ENCODE measurements around the gene CALU. TPM values are rescaled to one million over a fixed set of nuclear protein-coding genes. Genes with fewer than 3 reads are reported as not detected.

Gene CALU
- polyA plus RNA-seq, 4 donors, result 6.0 to 75.3 (median 23.9) TPM

GRCh38 chr7:128744366-128744905, 5.3 kb downstream of the CALU start:
- FAIRE-seq, result no peak

GRCh38 chr7:128745706-128746105, 6.5 kb downstream of the CALU start:
- WGBS, 3 donors, result 67 to 84% (median 76%) methylated on average over 1 of the region's 1 CpG
- Histone ChIP-seq H3K27ac (ENCODE audit: low read depth in 1 of 3, low read length in 2 of 3) (no peak overlapping the region), H3K27me3 (ENCODE audit: control insufficient read depth in 3 of 3, insufficient read depth in 3 of 3, low read length in 3 of 3) (no peaks in the 10 kb centered on the region), H3K36me3 (ENCODE audit: control insufficient read depth in 3 of 3, insufficient read depth in 2 of 3, low read depth in 1 of 3, low read length in 3 of 3) (peaks cover 5 to 14% (median 6%) of the 10 kb centered on the region in 3 donors), H3K9me3 (ENCODE audit: control insufficient read depth in 2 of 2, insufficient read depth in 1 of 2, low read depth in 1 of 2, low read length in 1 of 2) (no peaks in the 10 kb centered on the region), H3K4me3 (ENCODE audit: low read depth in 1 of 3, low read length in 3 of 3) (no peak overlapping the region), H3K4me1 (ENCODE audit: control insufficient read depth in 3 of 3, insufficient read depth in 2 of 3, low read depth in 1 of 3, low read length in 2 of 3) (peaks cover 2 to 6% (median 5%) of the 10 kb centered on the region in 3 donors)
- DNase-seq, result no peak
- FAIRE-seq, result no peak

More at GRCh38 chr7:128744366-128744905, 5.3 kb downstream of the CALU start:
- H3K27ac ChIP-seq (ENCODE audit: low read depth in 1 of 3, low read length in 2 of 3), result no peak overlapping the region
- DNase-seq, result no peak
- H3K9me3 ChIP-seq (ENCODE audit: control insufficient read depth in 2 of 2, insufficient read depth in 1 of 2, low read depth in 1 of 2, low read length in 1 of 2), result no peaks in the 10 kb centered on the region
- no peaks in the 10 kb centered on the region for H3K27me3 ChIP-seq (ENCODE audit: control insufficient read depth in 3 of 3, insufficient read depth in 3 of 3, low read length in 3 of 3)
- H3K36me3 ChIP-seq (ENCODE audit: control insufficient read depth in 3 of 3, insufficient read depth in 2 of 3, low read depth in 1 of 3, low read length in 3 of 3), result peaks cover 5 to 10% (median 6%) of the 10 kb centered on the region in 3 donors
- WGBS, 3 donors, result 51 to 64% (median 59%) methylated on average over 2 of the region's 2 CpGs
- H3K4me1 ChIP-seq (ENCODE audit: control insufficient read depth in 3 of 3, insufficient read depth in 2 of 3, low read depth in 1 of 3, low read length in 2 of 3), result peaks cover 2 to 13% (median 10%) of the 10 kb centered on the region in 3 donors
- H3K4me3 ChIP-seq (ENCODE audit: low read depth in 1 of 3, low read length in 3 of 3), result no peak overlapping the region

GRCh38 chr7:128747327-128748079, 8.3 kb downstream of the CALU start:
- no peak overlapping the region for H3K27ac ChIP-seq (ENCODE audit: low read depth in 1 of 3, low read length in 2 of 3)
- H3K27me3 ChIP-seq (ENCODE audit: control insufficient read depth in 3 of 3, insufficient read depth in 3 of 3, low read length in 3 of 3), result no peaks in the 10 kb centered on the region
- H3K4me1 ChIP-seq (ENCODE audit: control insufficient read depth in 3 of 3, insufficient read depth in 2 of 3, low read depth in 1 of 3, low read length in 2 of 3), result peaks cover 0 to 3% (median 2%) of the 10 kb centered on the region in 3 donors
- DNase-seq, result peak; percentile 43 to 58
- H3K36me3 ChIP-seq (ENCODE audit: control insufficient read depth in 3 of 3, insufficient read depth in 2 of 3, low read depth in 1 of 3, low read length in 3 of 3), result peaks cover 5 to 23% (median 8%) of the 10 kb centered on the region in 3 donors
- WGBS, 3 donors, result 61 to 79% (median 62%) methylated on average over 6 of the region's 6 CpGs
- H3K4me3 ChIP-seq (ENCODE audit: low read depth in 1 of 3, low read length in 3 of 3), result no peak overlapping the region
- no peak for FAIRE-seq
- no peaks in the 10 kb centered on the region for H3K9me3 ChIP-seq (ENCODE audit: control insufficient read depth in 2 of 2, insufficient read depth in 1 of 2, low read depth in 1 of 2, low read length in 1 of 2)

- peaks cover 10 to 39% (median 16%) of the 10 kb centered on the region in 3 donors for H3K36me3 ChIP-seq (ENCODE audit: control insufficient read depth in 3 of 3, insufficient read depth in 2 of 3, low read depth in 1 of 3, low read length in 3 of 3)
- 92 to 100% (median 97%) methylated on average over 1 of the region's 1 CpG for WGBS, 3 donors
- no peak overlapping the region for H3K27ac ChIP-seq (ENCODE audit: low read depth in 1 of 3, low read length in 2 of 3)
These were observed 13.1 kb downstream of the CALU start for GRCh38 chr7:128752251-128752650.

GRCh38 chr7:128755075-128755818, 16.1 kb downstream of the CALU start:
- H3K4me3 ChIP-seq (ENCODE audit: low read depth in 1 of 3, low read length in 3 of 3), result no peak overlapping the region
- 90 to 100% (median 92%) methylated on average over 2 of the region's 2 CpGs for WGBS, 3 donors
- no peaks in the 10 kb centered on the region for H3K9me3 ChIP-seq (ENCODE audit: control insufficient read depth in 2 of 2, insufficient read depth in 1 of 2, low read depth in 1 of 2, low read length in 1 of 2)
- DNase-seq, result no peak
- H3K4me1 ChIP-seq (ENCODE audit: control insufficient read depth in 3 of 3, insufficient read depth in 2 of 3, low read depth in 1 of 3, low read length in 2 of 3), result no peaks in the 10 kb centered on the region
- peaks cover 11 to 37% (median 12%) of the 10 kb centered on the region in 3 donors for H3K36me3 ChIP-seq (ENCODE audit: control insufficient read depth in 3 of 3, insufficient read depth in 2 of 3, low read depth in 1 of 3, low read length in 3 of 3)
- FAIRE-seq, result no peak
- H3K27me3 ChIP-seq (ENCODE audit: control insufficient read depth in 3 of 3, insufficient read depth in 3 of 3, low read length in 3 of 3), result no peaks in the 10 kb centered on the region
- H3K27ac ChIP-seq (ENCODE audit: low read depth in 1 of 3, low read length in 2 of 3), result no peak overlapping the region

More at GRCh38 chr7:128752251-128752650, 13.1 kb downstream of the CALU start:
- H3K4me3 ChIP-seq (ENCODE audit: low read depth in 1 of 3, low read length in 3 of 3), result no peak overlapping the region
- peaks cover 0 to 1% (median 1%) of the 10 kb centered on the region in 3 donors for H3K4me1 ChIP-seq (ENCODE audit: control insufficient read depth in 3 of 3, insufficient read depth in 2 of 3, low read depth in 1 of 3, low read length in 2 of 3)
- FAIRE-seq (no peak), DNase-seq (no peak)
- H3K27me3 ChIP-seq (ENCODE audit: control insufficient read depth in 3 of 3, insufficient read depth in 3 of 3, low read length in 3 of 3), result no peaks in the 10 kb centered on the region
- H3K9me3 ChIP-seq (ENCODE audit: control insufficient read depth in 2 of 2, insufficient read depth in 1 of 2, low read depth in 1 of 2, low read length in 1 of 2), result no peaks in the 10 kb centered on the region

- no peaks in the 10 kb centered on the region for H3K4me1 ChIP-seq (ENCODE audit: control insufficient read depth in 3 of 3, insufficient read depth in 2 of 3, low read depth in 1 of 3, low read length in 2 of 3)
- H3K36me3 ChIP-seq (ENCODE audit: control insufficient read depth in 3 of 3, insufficient read depth in 2 of 3, low read depth in 1 of 3, low read length in 3 of 3), result peaks cover 12 to 40% (median 12%) of the 10 kb centered on the region in 3 donors
- no peak overlapping the region for H3K4me3 ChIP-seq (ENCODE audit: low read depth in 1 of 3, low read length in 3 of 3)
- WGBS, 3 donors, result 78 to 94% (median 89%) methylated on average over 5 of the region's 5 CpGs
- FAIRE-seq (no peak), DNase-seq (no peak)
- no peak overlapping the region for H3K27ac ChIP-seq (ENCODE audit: low read depth in 1 of 3, low read length in 2 of 3)
- no peaks in the 10 kb centered on the region for H3K27me3 ChIP-seq (ENCODE audit: control insufficient read depth in 3 of 3, insufficient read depth in 3 of 3, low read length in 3 of 3)
- H3K9me3 ChIP-seq (ENCODE audit: control insufficient read depth in 2 of 2, insufficient read depth in 1 of 2, low read depth in 1 of 2, low read length in 1 of 2), result no peaks in the 10 kb centered on the region
These were observed 16.8 kb downstream of the CALU start for GRCh38 chr7:128755819-128756476.

- Histone ChIP-seq H3K9me3 (ENCODE audit: control insufficient read depth in 2 of 2, insufficient read depth in 1 of 2, low read depth in 1 of 2, low read length in 1 of 2) (no peaks in the 10 kb centered on the region), H3K27me3 (ENCODE audit: control insufficient read depth in 3 of 3, insufficient read depth in 3 of 3, low read length in 3 of 3) (no peaks in the 10 kb centered on the region), H3K4me3 (ENCODE audit: low read depth in 1 of 3, low read length in 3 of 3) (no peak overlapping the region), H3K27ac (ENCODE audit: low read depth in 1 of 3, low read length in 2 of 3) (no peak overlapping the region), H3K4me1 (ENCODE audit: control insufficient read depth in 3 of 3, insufficient read depth in 2 of 3, low read depth in 1 of 3, low read length in 2 of 3) (no peaks in the 10 kb centered on the region), H3K36me3 (ENCODE audit: control insufficient read depth in 3 of 3, insufficient read depth in 2 of 3, low read depth in 1 of 3, low read length in 3 of 3) (peaks cover 10 to 37% (median 15%) of the 10 kb centered on the region in 3 donors)
- DNase-seq (no peak), FAIRE-seq (no peak)
- WGBS, 3 donors, result 67 to 88% (median 86%) methylated on average over 2 of the region's 2 CpGs
These were observed 18.0 kb downstream of the CALU start for GRCh38 chr7:128757203-128757602.

GRCh38 chr7:128758553-128758952, 19.4 kb downstream of the CALU start:
- Histone ChIP-seq H3K27ac (ENCODE audit: low read depth in 1 of 3, low read length in 2 of 3) (no peak overlapping the region), H3K4me3 (ENCODE audit: low read depth in 1 of 3, low read length in 3 of 3) (no peak overlapping the region), H3K36me3 (ENCODE audit: control insufficient read depth in 3 of 3, insufficient read depth in 2 of 3, low read depth in 1 of 3, low read length in 3 of 3) (peaks cover 10 to 38% (median 16%) of the 10 kb centered on the region in 3 donors), H3K4me1 (ENCODE audit: control insufficient read depth in 3 of 3, insufficient read depth in 2 of 3, low read depth in 1 of 3, low read length in 2 of 3) (no peaks in the 10 kb centered on the region), H3K27me3 (ENCODE audit: control insufficient read depth in 3 of 3, insufficient read depth in 3 of 3, low read length in 3 of 3) (no peaks in the 10 kb centered on the region), H3K9me3 (ENCODE audit: control insufficient read depth in 2 of 2, insufficient read depth in 1 of 2, low read depth in 1 of 2, low read length in 1 of 2) (no peaks in the 10 kb centered on the region)
- DNase-seq (no peak), FAIRE-seq (no peak)
- WGBS, 3 donors, result 97 to 100% (median 100%) methylated on average over 1 of the region's 1 CpG

All from small intestine (tissue), 7 donors.